Stimulated activated CD8-positive, alpha-beta memory T cell treated with anti-CD3 and anti-CD28 coated beads, Interleukin-15, amount 100 ng/mL, for 24 hours (primary cell): ENCODE data around the gene PARP11.

Experiments
- DNase-seq: peaks from one replicate; pipeline ENCODE4 v3.0.0-alpha.2; 2020; ENCODE audit warnings: low read depth

The PARP11 gene

DNA sequence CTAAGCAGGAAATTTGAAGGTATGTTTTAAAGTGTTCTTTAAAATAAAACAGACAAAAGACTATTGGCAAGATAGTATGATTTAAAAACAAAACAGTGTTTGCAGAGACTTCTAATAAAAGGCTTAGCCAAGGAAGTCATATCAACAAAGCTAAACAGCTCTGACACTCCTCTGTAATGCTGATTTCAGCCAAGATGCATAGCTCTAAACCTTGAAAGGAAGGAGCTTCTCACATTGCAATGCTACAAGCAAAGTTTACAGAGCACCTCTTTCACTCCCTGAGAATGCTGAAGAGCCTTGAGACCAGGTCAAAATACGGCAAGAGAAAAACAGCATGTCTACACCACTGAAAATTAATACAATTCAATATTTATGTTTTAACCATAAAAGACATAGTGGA, 51.8 kb downstream of the PARP11 start:
- DNase-seq: no peak

DNA sequence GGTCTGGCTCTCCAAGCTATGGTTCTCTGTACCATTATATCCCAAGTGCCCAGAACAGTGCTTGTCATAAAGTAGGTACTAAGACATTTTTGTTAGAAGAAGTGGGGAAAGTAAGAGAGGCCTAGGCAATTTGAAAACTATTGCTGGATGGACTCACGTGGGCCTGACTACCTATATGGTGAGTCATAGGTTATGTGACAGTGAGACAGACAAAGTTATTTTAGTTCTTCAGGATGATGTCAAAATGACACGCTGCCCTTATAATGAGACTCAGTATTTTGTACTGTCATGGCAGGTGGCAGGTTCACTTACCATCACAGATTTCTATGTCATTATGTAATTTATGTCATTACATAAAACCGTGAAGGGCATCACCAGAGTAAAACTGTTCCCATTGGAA, 53.1 kb downstream of the PARP11 start:
- DNase-seq: no peak

DNA sequence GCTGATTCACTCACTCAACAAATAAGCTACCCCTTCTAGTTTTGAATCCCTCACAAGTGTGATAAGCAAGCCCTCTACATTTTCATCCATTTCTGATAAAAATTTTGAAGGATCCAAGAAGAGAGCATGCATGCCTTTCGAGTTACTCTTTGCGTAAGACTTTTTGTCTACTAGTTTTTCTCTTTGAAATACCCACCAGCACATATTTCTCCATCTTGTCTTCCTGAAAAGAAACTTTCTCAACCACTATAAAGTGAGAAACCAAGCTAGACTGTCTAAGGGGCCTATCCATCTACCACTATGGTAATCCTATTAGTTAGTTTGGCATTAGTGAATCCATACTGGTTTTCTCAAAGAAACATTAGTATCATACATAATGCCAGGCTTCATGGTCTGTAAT, 56.9 kb downstream of the PARP11 start:
- no peak for DNase-seq

DNA sequence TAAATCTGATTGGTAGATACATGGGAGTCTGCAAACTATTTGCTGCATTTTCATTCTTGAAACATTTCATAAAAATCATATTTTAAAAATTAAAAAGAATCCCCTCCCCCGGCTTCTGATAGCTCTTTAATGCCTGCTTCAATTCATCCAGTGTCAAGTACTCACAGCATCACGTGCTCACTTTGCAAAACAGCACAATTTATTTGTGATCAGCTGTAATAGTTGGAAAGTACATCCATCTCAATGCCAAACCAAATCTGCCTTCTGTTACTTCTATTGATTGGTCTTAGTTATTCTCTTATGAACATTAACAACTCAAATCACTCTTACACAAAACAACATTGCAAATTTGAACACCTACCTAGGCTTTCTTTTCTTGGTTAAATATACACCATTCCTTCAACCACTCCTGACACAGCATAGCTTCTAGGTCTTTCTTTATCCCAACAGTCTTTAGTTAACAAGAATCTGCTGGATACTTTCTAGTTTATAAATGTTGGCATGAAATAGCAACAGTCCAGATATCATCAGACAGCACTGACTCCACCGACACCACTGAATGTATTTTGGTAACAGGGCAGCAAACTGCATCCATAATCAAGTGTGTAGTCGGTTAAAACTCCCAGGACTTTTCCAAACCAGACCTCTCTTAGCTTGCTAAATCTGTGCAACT, 58.0 kb downstream of the PARP11 start:
- DNase-seq: no peak

DNA sequence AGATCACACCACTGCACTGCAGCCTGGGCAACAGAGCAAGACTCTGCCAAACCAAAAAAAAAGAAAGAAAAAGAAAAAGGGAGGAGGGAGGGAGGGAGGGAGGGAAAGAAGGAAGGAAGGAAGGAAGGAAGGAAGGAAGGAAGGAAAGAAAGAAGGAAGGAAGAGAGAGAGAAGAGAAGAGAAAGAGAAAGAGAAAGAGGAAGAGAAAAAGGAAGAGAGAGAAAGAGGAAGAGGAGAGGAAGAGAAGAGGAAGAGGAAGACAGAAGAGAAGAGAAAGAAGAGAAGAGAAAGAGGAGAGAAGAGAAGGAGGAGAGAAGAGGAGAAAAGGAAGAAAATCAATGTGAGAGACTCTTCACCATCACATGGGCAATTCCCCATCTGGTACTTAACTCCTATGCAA, 62.7 kb downstream of the PARP11 start:
- no peak for DNase-seq

DNA sequence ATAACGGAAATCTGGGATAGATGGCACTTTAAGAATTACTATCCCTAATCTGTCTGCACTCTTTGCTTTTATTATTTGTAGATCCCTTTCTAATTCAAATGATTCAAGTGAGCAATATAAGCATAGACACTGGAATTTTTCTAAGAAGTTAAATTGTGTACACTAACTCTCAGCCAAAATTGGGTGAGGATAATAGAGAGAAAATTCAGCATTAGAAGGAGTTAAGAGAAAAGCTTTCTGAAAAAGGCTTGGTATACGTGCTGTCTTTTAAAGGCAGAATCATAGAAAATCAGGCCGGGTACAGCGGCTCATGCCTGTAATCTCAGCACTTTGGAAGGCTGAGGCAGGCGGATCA, 63.2 kb downstream of the PARP11 start:
- DNase-seq: no peak

GRCh38 chr12:3809357-3810015, 63.7 kb downstream of the PARP11 start:
- no peak for DNase-seq

- no peak for DNase-seq
Measured at GRCh38 chr12:3805077-3805476, 68.1 kb downstream of the PARP11 start.

DNA sequence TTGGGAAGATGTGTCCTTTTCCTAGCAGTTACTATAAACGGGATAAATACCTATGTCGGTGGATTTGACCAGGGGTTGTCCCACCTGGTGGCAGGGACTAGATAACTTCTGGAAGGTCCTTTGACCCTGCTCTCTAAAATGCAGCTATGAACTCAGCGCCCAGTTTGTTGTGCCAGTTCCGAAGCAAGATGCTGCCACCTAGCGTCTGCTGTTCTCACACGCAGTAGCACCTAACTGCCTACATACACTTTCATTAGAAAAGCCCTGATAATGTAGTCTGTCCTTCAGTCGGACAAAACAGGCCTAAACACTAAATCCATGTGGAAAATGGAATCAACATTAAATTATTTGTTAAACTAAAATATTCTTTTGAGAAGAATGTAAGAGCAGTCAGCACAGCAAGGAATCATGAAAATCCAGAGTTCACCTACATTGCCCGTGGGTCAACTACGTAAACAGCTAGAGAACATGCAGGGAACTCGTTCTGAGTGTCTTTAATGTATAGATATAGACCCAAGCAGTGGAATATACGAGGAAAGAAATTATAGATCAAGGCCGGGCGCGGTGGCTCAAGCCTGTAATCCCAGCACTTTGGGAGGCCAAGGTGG, 69.2 kb downstream of the PARP11 start:
- peak; percentile 23 for DNase-seq

GRCh38 chr12:3802721-3803120, 70.5 kb downstream of the PARP11 start:
- no peak for DNase-seq

DNA sequence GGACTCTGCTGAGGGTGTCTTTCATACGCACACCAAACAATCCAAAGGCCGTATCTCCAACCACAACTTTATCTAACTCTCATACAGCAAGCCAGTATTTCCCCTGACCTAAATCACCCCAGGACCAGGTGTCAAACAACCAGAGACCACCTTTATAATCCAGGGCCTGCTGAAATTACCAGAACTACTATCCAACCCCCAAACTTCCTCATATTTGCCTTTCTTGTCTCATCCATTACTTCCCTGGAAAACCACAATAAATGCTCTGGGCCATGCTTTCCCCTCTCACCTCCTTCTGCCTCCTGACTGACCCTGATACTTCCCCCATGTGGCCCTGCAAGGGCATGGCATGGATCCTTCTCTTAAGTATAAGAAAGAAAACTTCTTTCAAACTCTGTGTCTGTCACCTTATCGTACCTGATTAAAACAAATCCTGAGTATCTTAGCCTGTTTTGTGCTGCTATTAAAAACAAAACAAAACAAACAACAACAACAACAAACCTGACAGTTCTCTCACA, 75.6 kb downstream of the PARP11 start:
- DNase-seq: no peak

GRCh38 chr12:3795492-3796133, 77.6 kb downstream of the PARP11 start:
- no peak for DNase-seq

GRCh38 chr12:3795066-3795465, 78.1 kb downstream of the PARP11 start:
- DNase-seq: no peak

- no peak for DNase-seq
Measured at GRCh38 chr12:3792623-3793288, 80.4 kb downstream of the PARP11 start.

- DNase-seq: no peak
Measured at GRCh38 chr12:3791256-3791874, 81.8 kb downstream of the PARP11 start.

- no peak for DNase-seq
Measured at GRCh38 chr12:3790642-3791041, 82.6 kb downstream of the PARP11 start.

- DNase-seq: no peak
Measured at GRCh38 chr12:3789838-3790237, 83.4 kb downstream of the PARP11 start.

GRCh38 chr12:3777206-3777809, 95.9 kb downstream of the PARP11 start:
- no peak for DNase-seq

- DNase-seq: no peak
Measured at GRCh38 chr12:3775385-3776035, 97.7 kb downstream of the PARP11 start.

GRCh38 chr12:3772380-3772779, 100.8 kb downstream of the PARP11 start:
- DNase-seq: no peak

DNA sequence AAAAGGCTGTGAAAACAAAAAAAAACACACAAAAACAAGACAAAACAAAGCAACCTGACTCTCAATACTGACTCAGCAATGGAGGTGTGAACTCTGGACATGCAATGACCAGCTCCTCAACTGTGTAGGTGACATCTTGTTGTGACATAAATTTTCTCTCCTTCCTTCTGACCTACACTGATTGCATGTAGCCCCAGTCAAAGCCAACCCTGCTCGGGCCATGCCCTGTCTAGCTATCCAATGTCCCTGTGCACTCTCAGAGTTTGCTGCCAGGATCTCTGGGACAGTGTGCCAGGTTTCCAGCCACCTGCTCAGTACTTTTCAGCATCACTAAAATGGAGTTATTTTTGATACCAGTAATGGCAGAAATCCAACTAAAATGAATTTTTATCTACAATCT, 101.3 kb downstream of the PARP11 start:
- DNase-seq: no peak
